HepG2 (cell line): ENCODE results near the gene TRIO. TPM values are rescaled to one million over a fixed set of nuclear protein-coding genes. Genes with fewer than 3 reads are reported as not detected.

Experiments
- ATAC-seq: fragments of 200-7000 bp; cut with Tn5 transposase; 3 replicates; pipeline ENCODE4 v1.9.1; 2020; ENCODE audit warnings: mild to moderate bottlenecking, moderate library complexity
- BruUV-seq: library from RNA; stranded (reverse); fragments of 400-500 nt; replicated peaks from 2 replicates; lab custom pipeline; 2021; lab: Mats Ljungman, UMichigan
- CTCF ChIA-PET: fragments of 300-600 bp; formaldehyde crosslinking; extraction: SDS; loops from one replicate; lab custom pipeline; 2021; ENCODE audit warnings: low total read pairs, inconsistent platforms, low intra/inter-chr PET ratio; lab: Yijun Ruan, JAX
- POLR2A ChIA-PET: fragments of 350-600 bp; sonication (Branson Sonifier 250); formaldehyde crosslinking; loops from one replicate; lab custom pipeline; 2020; ENCODE audit warnings: antibody characterized with exemption, inconsistent platforms; lab: Yijun Ruan, JAX
- DNase-seq: peaks from one replicate; pipeline ENCODE4 v3.0.0-alpha.2; 2015; ENCODE audit warnings: low spot score
- FAIRE-seq: peaks from 3 replicates; lab custom pipeline; 2011; peaks lifted over from hg19 to GRCh38; lab: Jason Lieb, UNC
- H2AFZ ChIP-seq: one replicate; pipeline ENCODE4 v1.6.1; 2011; ENCODE audit warnings: low read length, inconsistent platforms
- H3K27ac ChIP-seq: fragments of 300-600 bp; 3 replicates; pipeline ENCODE4 v1.8.0; 2011; ENCODE audit warnings: mixed run types, mild to moderate bottlenecking, mixed read lengths, low read length, inconsistent platforms; ENCODE audit not compliant: insufficient read depth; ENCODE audit errors: extremely low read length
- H3K27me3 ChIP-seq, 2 experiments: fragments of 200-600 bp in 1 of 2; 2 replicates in 1 of 2; 3 replicates in 1 of 2; pipeline versions ENCODE4 v1.6.0 to v1.8.0; 2011; ENCODE audit warnings: low read length in 2 of 2, mild to moderate bottlenecking in 2 of 2, moderate library complexity in 2 of 2, inconsistent platforms in 1 of 2; ENCODE audit not compliant: insufficient read depth in 2 of 2, control insufficient read depth in 1 of 2
- H3K36me3 ChIP-seq, 2 experiments: fragments of 200-600 bp in 1 of 2; replicated peaks in 1 of 2; 2 replicates in 1 of 2; 3 replicates in 1 of 2; pipeline versions ENCODE4 v1.5.1 to v1.8.0; 2011; ENCODE audit warnings: low read length in 2 of 2, inconsistent platforms in 1 of 2; ENCODE audit not compliant: insufficient read depth in 2 of 2, control insufficient read depth in 1 of 2
- H3K4me1 ChIP-seq: 2 replicates; pipeline ENCODE4 v1.5.1; 2012; ENCODE audit warnings: low read length, inconsistent platforms; ENCODE audit not compliant: insufficient read depth
- H3K4me2 ChIP-seq: 2 replicates; pipeline ENCODE4 v1.6.0; 2011; ENCODE audit warnings: low read depth, low read length, inconsistent platforms
- H3K4me3 ChIP-seq, 3 experiments: fragments of 200-600 bp in 1 of 3; sonication (generic), shearing (Covaris generic) in 1 of 3; replicated peaks in 1 of 3; 2 replicates each; pipeline ENCODE4 v1.5.1; 2011 to 2016; ENCODE audit warnings: low read length in 3 of 3, inconsistent platforms in 2 of 3, low read depth in 2 of 3, mild to moderate bottlenecking in 2 of 3, control low read depth in 1 of 3, mixed read lengths in 1 of 3; ENCODE audit not compliant: insufficient read depth in 1 of 3
- H3K79me2 ChIP-seq: one replicate; pipeline ENCODE4 v1.6.1; 2011; ENCODE audit warnings: low read length, inconsistent platforms; ENCODE audit not compliant: insufficient read depth
- H3K9ac ChIP-seq: 2 replicates; pipeline ENCODE4 v1.6.0; 2011; ENCODE audit warnings: mild to moderate bottlenecking, low read depth, low read length, inconsistent platforms; ENCODE audit not compliant: insufficient read depth
- H3K9me3 ChIP-seq: 2 replicates; pipeline ENCODE4 v1.5.1; 2012; ENCODE audit warnings: mild to moderate bottlenecking, low read length
- H4K20me1 ChIP-seq: 2 replicates; pipeline ENCODE4 v1.6.0; 2011; ENCODE audit warnings: inconsistent platforms, mild to moderate bottlenecking, low read length, moderate library complexity; ENCODE audit not compliant: insufficient read depth
- CBX5 ChIP-seq: sonication (generic); formaldehyde crosslinking; IDR thresholded peaks from 2 replicates; pipeline ENCODE4 v1.4.0; 2020; ENCODE audit warnings: missing genetic modification reagents, borderline replicate concordance
- MAFF ChIP-seq: IDR thresholded peaks from 2 replicates; pipeline ENCODE4 v1.6.1; 2011; ENCODE audit warnings: low read depth, low read length, improper control_type of control experiment
- MTERF4 ChIP-seq: sonication (generic); formaldehyde crosslinking; IDR thresholded peaks from 2 replicates; pipeline ENCODE4 v1.8.0; 2023; ENCODE audit warnings: mild to moderate bottlenecking, missing genetic modification reagents
- PHF5A ChIP-seq: IDR thresholded peaks from one replicate; pipeline ENCODE4 v1.6.1; 2018; ENCODE audit warnings: low read depth, missing genetic modification reagents; ENCODE audit not compliant: unreplicated experiment
- POLR2A ChIP-seq, 2 experiments: IDR thresholded peaks; 2 replicates each; pipeline ENCODE4 v1.6.1; 2011; ENCODE audit warnings: low read depth in 2 of 2, low read length in 2 of 2, mild to moderate bottlenecking in 1 of 2, moderate library complexity in 1 of 2; ENCODE audit not compliant: insufficient read depth in 1 of 2
- PRDM10 ChIP-seq: sonication (generic); formaldehyde crosslinking; IDR thresholded peaks from 2 replicates; pipeline ENCODE4 v1.4.0; 2020; ENCODE audit warnings: low read depth, missing genetic modification reagents
- SAP130 ChIP-seq: IDR thresholded peaks from 2 replicates; pipeline ENCODE4 v1.6.1; 2016; ENCODE audit warnings: low read depth
- TFE3 ChIP-seq: IDR thresholded peaks from 2 replicates; pipeline ENCODE4 v1.6.1; 2016
- TRIM22 ChIP-seq: fragments of 450-650 bp; IDR thresholded peaks from 2 replicates; pipeline ENCODE4 v1.6.1; 2017
- ZBTB44 ChIP-seq: sonication (generic); formaldehyde crosslinking; IDR thresholded peaks from 2 replicates; pipeline ENCODE4 v1.4.0; 2020; ENCODE audit warnings: missing genetic modification reagents
- ZNF841 ChIP-seq: sonication (generic); formaldehyde crosslinking; IDR thresholded peaks from 2 replicates; pipeline ENCODE4 v1.8.1; 2023; ENCODE audit warnings: missing genetic modification reagents, borderline replicate concordance
- WGBS: methylation state at CpG from one replicate; pipeline ENCODE4 v1.1.6; 2017; ENCODE audit warnings: low lambda C conversion rate; 5-methylcytosine and 5-hydroxymethylcytosine counted together
- in situ Hi-C: cut with HindIII; loops from 2 replicates; pipeline ENCODE4 v1.10.0; 2017; ENCODE audit warnings: low pct_unique_long_range_greater_than_20kb; ENCODE audit not compliant: extremely low pct_ligation_motif_present
- intact Hi-C: fragments of 100-400 bp; cut with micrococcal nuclease; formaldehyde crosslinking; loops from one replicate; pipeline ENCODE4 v1.10.0; 2022; ENCODE audit not compliant: unreplicated experiment
- polyA plus RNA-seq, 8 experiments: library from polyadenylated mRNA; depleted of rRNA in 3 of 8; stranded (reverse) in 7 of 8; unstranded in 1 of 8; fragments of >200 nt; fragmentation: Illumina TruSeq in 4 of 8; extraction: Trizol in 4 of 8; gene quantifications; 2 replicates each; pipeline versions ENCODE4 v1.2.1 to v1.2.3, GENCODE V29; 2011 to 2016; ENCODE audit warnings: low read depth in 4 of 8, missing spikeins in 1 of 8, mixed read lengths in 1 of 8; ENCODE audit not compliant: insufficient read depth in 1 of 8
- total RNA-seq, 5 experiments: library from RNA; depleted of rRNA; stranded (reverse); fragments of >200 nt; fragmentation: Illumina TruSeq; extraction: Trizol; gene quantifications; 2 replicates each; pipeline ENCODE4 v1.2.3, GENCODE V29; 2016; ENCODE audit warnings: low read depth in 1 of 5
- TF ChIP-seq, protein P1 (sequence below): sonication (generic); formaldehyde crosslinking; IDR thresholded peaks from 2 replicates; pipeline ENCODE4 v1.4.0; 2020; ENCODE audit warnings: missing genetic modification reagents, borderline replicate concordance

The TRIO gene
- total and polyA plus RNA-seq, 2 of the 13 experiments (the other 11 are each of a cell fraction or from before 2014, with no cell fraction given), result 45.2 to 45.9 TPM

- Histone ChIP-seq H3K27me3 (no peaks in the 10 kb centered on the region), H3K4me2 (no peak overlapping the region), H3K4me3 (no peak overlapping the region), H3K9me3 (no peaks in the 10 kb centered on the region), H3K27ac (no peak overlapping the region), H3K9ac (no peak overlapping the region), H2AFZ (no peak overlapping the region), H3K36me3 (peaks cover 25 to 71% of the 10 kb centered on the region in 2 experiments), H4K20me1 (no peaks in the 10 kb centered on the region), H3K4me1 (no peaks in the 10 kb centered on the region), H3K79me2 (no peaks in the 10 kb centered on the region)
- in situ Hi-C loops, result no loop called here
- intact Hi-C loops, result no loop called here
- ChIA-PET CTCF (no interaction called here), POLR2A (no interaction called here)
- TF ChIP-seq POLR2A (IDR thresholded peaks at IDR 0.05; ENCODE audit: insufficient read depth in 1 of 2, low read depth in 2 of 2, low read length in 2 of 2) (no peak), MAFF (no peak), ZNF841 (CRISPR knock-in tag) (no peak), TRIM22 (no peak), CBX5 (CRISPR knock-in tag) (no peak), PHF5A (CRISPR knock-in tag) (no peak), SAP130 (CRISPR knock-in tag) (no peak), MTERF4 (no peak), ZBTB44 (CRISPR knock-in tag) (no peak), PRDM10 (CRISPR knock-in tag) (no peak), TFE3 (CRISPR knock-in tag) (no peak)
- TF ChIP-seq, protein P1, sequence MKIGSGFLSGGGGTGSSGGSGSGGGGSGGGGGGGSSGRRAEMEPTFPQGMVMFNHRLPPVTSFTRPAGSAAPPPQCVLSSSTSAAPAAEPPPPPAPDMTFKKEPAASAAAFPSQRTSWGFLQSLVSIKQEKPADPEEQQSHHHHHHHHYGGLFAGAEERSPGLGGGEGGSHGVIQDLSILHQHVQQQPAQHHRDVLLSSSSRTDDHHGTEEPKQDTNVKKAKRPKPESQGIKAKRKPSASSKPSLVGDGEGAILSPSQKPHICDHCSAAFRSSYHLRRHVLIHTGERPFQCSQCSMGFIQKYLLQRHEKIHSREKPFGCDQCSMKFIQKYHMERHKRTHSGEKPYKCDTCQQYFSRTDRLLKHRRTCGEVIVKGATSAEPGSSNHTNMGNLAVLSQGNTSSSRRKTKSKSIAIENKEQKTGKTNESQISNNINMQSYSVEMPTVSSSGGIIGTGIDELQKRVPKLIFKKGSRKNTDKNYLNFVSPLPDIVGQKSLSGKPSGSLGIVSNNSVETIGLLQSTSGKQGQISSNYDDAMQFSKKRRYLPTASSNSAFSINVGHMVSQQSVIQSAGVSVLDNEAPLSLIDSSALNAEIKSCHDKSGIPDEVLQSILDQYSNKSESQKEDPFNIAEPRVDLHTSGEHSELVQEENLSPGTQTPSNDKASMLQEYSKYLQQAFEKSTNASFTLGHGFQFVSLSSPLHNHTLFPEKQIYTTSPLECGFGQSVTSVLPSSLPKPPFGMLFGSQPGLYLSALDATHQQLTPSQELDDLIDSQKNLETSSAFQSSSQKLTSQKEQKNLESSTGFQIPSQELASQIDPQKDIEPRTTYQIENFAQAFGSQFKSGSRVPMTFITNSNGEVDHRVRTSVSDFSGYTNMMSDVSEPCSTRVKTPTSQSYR (CRISPR knock-in tag), result no peak
- 97% methylated on average over 14 of the region's 14 CpGs for WGBS
- DNase-seq (no peak), FAIRE-seq (no peak), ATAC-seq (no peak)
- BruUV-seq, result no TSS peak
Measured at GRCh38 chr5:14408969-14409586, 265.9 kb downstream of the TRIO start.
